Breast epithelium (tissue), 3 donors: ENCODE results near the gene NGB.

ENCODE experiments used
- POLR2A ChIP-seq: fragments of 450-650 bp; IDR thresholded peaks from one replicate; pipeline ENCODE4 v1.6.1; 2016; ENCODE audit warnings: antibody characterized with exemption, mild to moderate bottlenecking, moderate library complexity
- POLR2AphosphoS5 ChIP-seq, 3 donors: sonication (generic); formaldehyde crosslinking; IDR thresholded peaks; one replicate each; pipeline ENCODE4 v1.6.1; 2017; ENCODE audit warnings: antibody characterized with exemption in 3 of 3
- TF ChIP-seq, protein P1 (sequence below), 3 donors: fragments of 450-650 bp; IDR thresholded peaks; one replicate each; pipeline ENCODE4 v1.5.1; 2016 to 2017; ENCODE audit warnings: antibody characterized with exemption in 3 of 3, mild to moderate bottlenecking in 3 of 3, moderate library complexity in 3 of 3

DNA sequence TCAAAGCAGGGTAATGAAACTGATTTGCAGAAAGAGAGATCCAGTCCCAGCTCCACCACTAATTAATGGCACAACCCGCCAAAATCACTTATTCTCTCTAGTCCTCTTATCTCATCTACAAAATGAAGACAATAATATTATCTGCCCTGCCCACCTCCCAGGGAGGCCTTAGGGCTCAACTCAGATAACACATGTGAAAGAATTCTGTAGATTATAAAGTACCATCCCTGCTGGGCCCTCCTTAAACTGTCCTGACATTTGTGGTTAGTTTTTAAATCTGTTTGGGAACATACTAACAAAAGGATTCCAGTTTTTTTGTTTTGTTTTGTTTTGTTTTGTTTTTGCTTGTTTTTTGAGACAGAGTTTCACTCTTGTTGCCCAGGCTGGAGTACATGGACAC, 42.4 kb upstream of the NGB start:
- TF ChIP-seq POLR2A (no peak), POLR2AphosphoS5 (IDR thresholded peaks at IDR 0.05) (no peak)
- TF ChIP-seq, protein P1, sequence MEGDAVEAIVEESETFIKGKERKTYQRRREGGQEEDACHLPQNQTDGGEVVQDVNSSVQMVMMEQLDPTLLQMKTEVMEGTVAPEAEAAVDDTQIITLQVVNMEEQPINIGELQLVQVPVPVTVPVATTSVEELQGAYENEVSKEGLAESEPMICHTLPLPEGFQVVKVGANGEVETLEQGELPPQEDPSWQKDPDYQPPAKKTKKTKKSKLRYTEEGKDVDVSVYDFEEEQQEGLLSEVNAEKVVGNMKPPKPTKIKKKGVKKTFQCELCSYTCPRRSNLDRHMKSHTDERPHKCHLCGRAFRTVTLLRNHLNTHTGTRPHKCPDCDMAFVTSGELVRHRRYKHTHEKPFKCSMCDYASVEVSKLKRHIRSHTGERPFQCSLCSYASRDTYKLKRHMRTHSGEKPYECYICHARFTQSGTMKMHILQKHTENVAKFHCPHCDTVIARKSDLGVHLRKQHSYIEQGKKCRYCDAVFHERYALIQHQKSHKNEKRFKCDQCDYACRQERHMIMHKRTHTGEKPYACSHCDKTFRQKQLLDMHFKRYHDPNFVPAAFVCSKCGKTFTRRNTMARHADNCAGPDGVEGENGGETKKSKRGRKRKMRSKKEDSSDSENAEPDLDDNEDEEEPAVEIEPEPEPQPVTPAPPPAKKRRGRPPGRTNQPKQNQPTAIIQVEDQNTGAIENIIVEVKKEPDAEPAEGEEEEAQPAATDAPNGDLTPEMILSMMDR (IDR thresholded peaks at IDR 0.05): no peak
